Measurements from ENCODE around the gene PRICKLE4. TPM values are rescaled to one million over a fixed set of nuclear protein-coding genes. Genes with fewer than 3 reads are reported as not detected.

Gene PRICKLE4
- total and polyA plus RNA-seq, 2 of the 13 experiments (the other 11 are each of a cell fraction or from before 2014, with no cell fraction given), result 0.92 to 1.2 TPM

GRCh38 chr6:41733707-41734665 lies 46.6 kb upstream of the PRICKLE4 start (continued):
- TF ChIP-seq ZZZ3 (CRISPR knock-in tag; IDR thresholded peaks at IDR 0.05; ENCODE audit: borderline replicate concordance), result no peak
- 0 out of 2 replicates have a peak, but pooled peaks have one; percentile 24 for TF ChIP-seq HIVEP1 (CRISPR knock-in tag; IDR thresholded peaks at IDR 0.05)
- TF ChIP-seq MLXIP (CRISPR knock-in tag; IDR thresholded peaks at IDR 0.05; ENCODE audit: borderline replicate concordance), result no peak
- peak; percentile 21; the same call in 1 of the 2 replicates for TF ChIP-seq REPIN1 (CRISPR knock-in tag; IDR thresholded peaks at IDR 0.05; ENCODE audit: borderline replicate concordance, low read depth)
- TF ChIP-seq NFE2 (CRISPR knock-in tag; IDR thresholded peaks at IDR 0.05), result no peak
- TF ChIP-seq ZNF317 (CRISPR knock-in tag; IDR thresholded peaks at IDR 0.05), result no peak
- TF ChIP-seq ZNF563 (CRISPR knock-in tag; IDR thresholded peaks at IDR 0.05), result peak; percentile 56; the same call in 1 of the 2 replicates
- TF ChIP-seq AFF4 (CRISPR knock-in tag; IDR thresholded peaks at IDR 0.05), result no peak
- no peak for TF ChIP-seq RNF2 (conservative IDR thresholded peaks at IDR 0.05; ENCODE audit: low read depth)
- TF ChIP-seq, protein P1, sequence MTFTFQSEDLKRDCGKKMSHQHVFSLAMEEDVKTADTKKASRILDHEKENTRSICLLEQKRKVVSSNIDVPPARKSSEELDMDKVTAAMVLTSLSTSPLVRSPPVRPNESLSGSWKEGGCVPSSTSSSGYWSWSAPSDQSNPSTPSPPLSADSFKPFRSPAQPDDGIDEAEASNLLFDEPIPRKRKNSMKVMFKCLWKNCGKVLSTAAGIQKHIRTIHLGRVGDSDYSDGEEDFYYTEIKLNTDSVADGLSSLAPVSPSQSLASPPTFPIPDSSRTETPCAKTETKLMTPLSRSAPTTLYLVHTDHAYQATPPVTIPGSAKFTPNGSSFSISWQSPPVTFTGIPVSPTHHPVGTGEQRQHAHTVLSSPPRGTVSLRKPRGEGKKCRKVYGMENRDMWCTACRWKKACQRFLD (CRISPR knock-in tag; IDR thresholded peaks at IDR 0.05; ENCODE audit: borderline replicate concordance), result no peak
- TF ChIP-seq TBL1XR1 (IDR thresholded peaks at IDR 0.05; ENCODE audit: borderline replicate concordance, low read length, partially characterized antibody), result no peak
- no peak for TF ChIP-seq DNMT3B (CRISPR knock-in tag; conservative IDR thresholded peaks at IDR 0.05)
- no peak for TF ChIP-seq GTF2F1 (IDR thresholded peaks at IDR 0.05; ENCODE audit: low read length)
- no peak for TF ChIP-seq PHB2 (IDR thresholded peaks at IDR 0.05; ENCODE audit: partially characterized antibody)
- TF ChIP-seq ZNF616 (CRISPR knock-in tag; IDR thresholded peaks at IDR 0.05; ENCODE audit: low read depth), result no peak
- no peak for TF ChIP-seq SP5 (CRISPR knock-in tag; IDR thresholded peaks at IDR 0.05; ENCODE audit: borderline replicate concordance, low read depth)
- TF ChIP-seq MTA1 (CRISPR knock-in tag; IDR thresholded peaks at IDR 0.05; ENCODE audit: borderline replicate concordance), result no peak
- TF ChIP-seq ZNF441 (CRISPR knock-in tag; IDR thresholded peaks at IDR 0.05; ENCODE audit: borderline replicate concordance), result peak; percentile 36; the same call in 1 of the 2 replicates
- TF ChIP-seq EED (CRISPR knock-in tag; IDR thresholded peaks at IDR 0.05), result peak; percentile 56; the same call in 1 of the 2 replicates
- TF ChIP-seq ZNF333 (CRISPR knock-in tag; IDR thresholded peaks at IDR 0.05; ENCODE audit: borderline replicate concordance), result 0 out of 2 replicates have a peak, but pooled peaks have one; percentile 49
- TF ChIP-seq HNRNPH1 (optimal IDR thresholded peaks at IDR 0.05; ENCODE audit: low read depth, low read length), result no peak

Measured in HepG2 (cell line).